Mucosa of gallbladder (tissue), 1 donor: ENCODE data around the gene MRPS22. TPM values are rescaled to one million over a fixed set of nuclear protein-coding genes. Genes with fewer than 3 reads are reported as not detected.

Experiments
- DNase-seq: peaks from one replicate; pipeline ENCODE4 v3.0.0-alpha.2; 2020; ENCODE audit warnings: low spot score
- total RNA-seq: library from RNA; stranded (reverse); gene quantifications from one replicate; pipeline ENCODE4 v1.2.1, GENCODE V29; 2021
- donor health status: DM: no; HTN: no; CAD: no.

MRPS22 gene
- total RNA-seq, result 27.4 TPM

DNA sequence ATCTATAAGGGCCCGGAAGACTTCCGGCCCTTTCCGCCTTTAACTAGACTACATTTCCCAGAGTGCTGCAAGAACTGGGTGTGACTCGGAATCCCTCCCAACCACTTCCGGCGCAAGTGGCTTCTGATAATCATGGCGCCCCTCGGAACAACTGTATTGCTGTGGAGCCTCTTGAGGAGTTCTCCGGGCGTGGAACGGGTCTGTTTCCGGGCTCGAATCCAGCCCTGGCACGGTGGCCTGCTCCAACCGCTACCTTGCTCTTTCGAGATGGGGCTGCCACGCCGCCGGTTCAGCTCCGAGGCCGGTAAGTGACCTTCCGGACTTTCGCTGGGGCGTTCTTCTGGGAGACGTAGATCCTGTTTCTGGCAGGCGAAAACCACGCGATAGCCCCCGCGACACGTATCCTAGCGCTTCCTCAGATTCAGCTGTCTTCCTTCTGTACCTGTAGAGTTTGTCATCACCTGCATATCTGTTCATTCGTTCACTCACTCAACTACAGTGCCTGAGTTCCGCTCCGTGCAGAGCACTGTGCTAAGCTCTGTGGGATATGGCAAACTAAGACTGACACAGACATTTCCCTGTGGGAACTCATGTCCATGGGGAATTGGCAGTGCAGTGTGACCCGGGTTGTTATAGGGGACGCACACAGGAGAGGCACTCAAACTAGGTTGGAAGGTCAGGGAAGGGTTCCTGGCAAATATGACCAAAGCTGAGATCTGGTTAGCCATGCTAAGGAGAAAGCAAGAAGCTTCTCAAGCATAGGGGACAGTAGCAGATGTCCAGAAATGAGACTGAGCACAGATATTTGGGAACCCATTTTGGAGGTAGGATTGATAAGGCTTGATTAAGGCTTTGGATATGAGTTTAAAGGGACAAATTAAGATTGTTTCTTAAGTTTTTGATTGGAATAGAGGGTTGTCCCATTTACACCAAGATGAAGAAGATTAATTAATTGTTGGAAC, at the start of gene MRPS22:
Gene MRPS22, plus strand, starts transcription at position 126 of the 962 bp plus-strand sequence. Its CDS starts 7 bp downstream, at position 133.
- DNase-seq, result peak; percentile 84

- no peak for DNase-seq
Measured at GRCh38 chr3:139295040-139295439, 48.8 kb upstream of the MRPS22 start.

- no peak for DNase-seq
Measured at GRCh38 chr3:139296141-139296718, 47.6 kb upstream of the MRPS22 start.

DNA sequence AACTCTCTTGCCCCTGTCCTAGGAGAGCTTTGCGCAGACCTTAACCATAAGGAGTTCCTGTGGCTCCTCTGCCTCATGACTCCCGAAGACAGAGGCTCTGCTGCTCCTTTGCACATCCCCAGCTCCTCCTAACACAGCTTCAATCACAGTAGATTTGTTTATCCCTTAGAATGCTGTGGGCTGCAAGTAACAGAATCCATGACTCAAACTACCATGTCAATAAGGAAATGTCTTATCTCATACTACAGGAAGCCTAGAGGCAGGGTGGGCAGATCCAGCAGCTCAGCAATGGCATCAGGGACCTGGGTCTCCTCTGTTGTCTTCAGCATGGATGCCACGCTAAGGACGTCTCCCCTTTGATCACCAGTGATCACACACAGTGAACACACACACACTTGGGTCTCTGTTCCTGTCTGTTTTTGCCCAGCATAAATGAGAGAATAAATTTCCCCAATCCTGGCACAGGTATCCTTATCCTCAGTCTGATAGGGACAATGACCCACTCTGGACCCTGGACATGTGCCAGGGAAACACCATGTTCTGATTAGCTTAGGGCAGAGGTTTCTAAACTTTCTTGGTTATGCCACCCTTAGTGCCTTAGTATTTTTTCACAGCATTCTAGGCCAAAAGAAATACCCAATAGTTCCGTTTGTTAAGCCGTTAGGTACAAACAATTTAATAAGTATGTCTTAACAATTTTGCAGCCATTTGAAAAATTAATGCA, 46.1 kb upstream of the MRPS22 start:
- DNase-seq, result no peak

- no peak for DNase-seq
Measured at GRCh38 chr3:139299261-139300132, 44.3 kb upstream of the MRPS22 start.

DNA sequence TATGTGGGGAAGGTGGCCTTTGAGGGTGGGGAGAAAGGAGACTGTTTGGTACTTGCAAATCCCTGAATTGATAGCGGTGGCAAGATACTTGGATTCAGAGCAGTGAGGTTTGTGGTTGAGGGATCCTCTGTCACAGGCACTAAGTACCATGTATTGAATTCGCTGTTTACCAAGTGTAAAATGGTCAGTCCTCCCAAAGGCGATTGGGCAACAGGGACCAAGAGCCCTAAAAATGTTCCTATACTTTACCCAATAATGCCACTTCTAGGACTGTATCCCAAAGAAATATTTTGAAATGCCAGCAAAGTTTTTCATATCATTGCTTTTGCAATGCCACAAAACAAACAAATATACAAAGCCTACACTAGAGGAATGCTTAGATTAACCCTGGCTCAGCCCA, 43.4 kb upstream of the MRPS22 start:
- no peak for DNase-seq

- DNase-seq, result no peak
Measured at GRCh38 chr3:139301183-139301582, 42.6 kb upstream of the MRPS22 start.

DNA sequence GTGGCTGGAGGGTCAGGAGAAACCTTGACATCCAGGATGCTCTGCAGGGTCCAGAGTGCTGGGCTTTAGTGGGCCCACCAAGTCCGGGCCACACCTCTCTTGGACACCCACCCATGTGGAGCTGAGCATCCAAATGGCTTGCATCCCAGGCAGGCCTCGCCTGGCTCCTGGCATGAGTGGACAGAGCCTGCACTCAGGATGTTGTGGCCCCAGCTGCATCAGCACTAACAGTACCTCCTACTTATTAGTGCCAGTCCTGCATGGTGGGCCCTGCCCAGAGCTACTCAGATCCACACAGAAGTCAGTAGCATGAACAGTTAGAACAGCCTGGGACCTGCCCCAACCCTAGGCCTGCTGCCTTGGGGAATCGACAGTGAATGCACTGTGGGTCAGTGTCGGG, 42.2 kb upstream of the MRPS22 start:
- no peak for DNase-seq

DNA sequence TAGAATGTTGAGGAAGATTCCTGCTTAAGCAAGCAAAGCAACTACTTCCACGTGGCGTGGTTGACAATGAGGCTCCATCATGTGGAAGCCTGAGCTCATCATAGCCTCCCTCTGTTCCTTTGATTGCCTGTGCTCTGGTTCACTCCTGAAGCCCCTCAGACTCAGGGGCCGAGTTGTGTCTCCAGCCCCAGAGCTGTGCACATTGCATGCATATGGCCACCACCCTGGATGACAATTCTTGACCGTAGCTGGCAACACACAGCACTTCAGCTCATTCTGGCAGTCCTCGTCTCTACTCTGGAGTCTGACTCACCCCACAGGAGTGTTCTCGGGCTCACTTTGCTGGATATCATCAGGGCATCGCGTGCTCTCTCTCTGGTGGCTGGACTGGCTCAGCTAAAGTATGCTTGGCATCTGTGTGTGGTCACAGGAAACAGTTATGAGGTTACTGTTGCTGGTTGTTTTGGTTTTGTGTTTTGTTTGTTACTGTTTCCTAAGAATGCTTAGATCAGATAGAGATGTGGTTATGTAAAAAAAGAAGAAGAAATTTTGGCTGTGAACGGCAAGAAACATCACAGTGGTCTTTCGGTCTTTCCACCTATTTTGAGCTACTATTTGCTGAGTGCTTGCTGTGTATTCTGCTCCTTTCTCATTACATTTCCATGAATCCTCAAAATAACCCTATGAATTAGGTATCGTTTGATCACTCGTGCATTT, 41.6 kb upstream of the MRPS22 start:
- peak; percentile 42 for DNase-seq

DNA sequence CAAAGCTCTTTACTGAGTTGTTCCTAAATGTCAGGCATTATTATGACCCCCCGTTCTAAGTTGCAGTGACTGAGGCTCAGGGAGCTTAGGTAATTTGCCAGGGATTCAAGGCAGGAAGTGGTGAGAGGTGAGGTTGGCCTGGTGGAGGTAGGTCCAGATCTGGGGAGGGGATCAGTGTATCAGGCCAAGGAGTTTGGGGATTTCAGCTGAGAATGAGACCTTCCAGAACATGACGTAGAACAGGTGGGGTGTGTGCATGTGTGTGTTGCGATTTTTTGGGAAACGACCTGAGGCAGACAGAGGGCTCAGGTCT, 41.1 kb upstream of the MRPS22 start:
- no peak for DNase-seq

GRCh38 chr3:139303216-139303615, 40.6 kb upstream of the MRPS22 start:
- no peak for DNase-seq

- no peak for DNase-seq
Measured at GRCh38 chr3:139304383-139304782, 39.4 kb upstream of the MRPS22 start.

GRCh38 chr3:139306078-139306477, 37.7 kb upstream of the MRPS22 start:
- no peak for DNase-seq

DNA sequence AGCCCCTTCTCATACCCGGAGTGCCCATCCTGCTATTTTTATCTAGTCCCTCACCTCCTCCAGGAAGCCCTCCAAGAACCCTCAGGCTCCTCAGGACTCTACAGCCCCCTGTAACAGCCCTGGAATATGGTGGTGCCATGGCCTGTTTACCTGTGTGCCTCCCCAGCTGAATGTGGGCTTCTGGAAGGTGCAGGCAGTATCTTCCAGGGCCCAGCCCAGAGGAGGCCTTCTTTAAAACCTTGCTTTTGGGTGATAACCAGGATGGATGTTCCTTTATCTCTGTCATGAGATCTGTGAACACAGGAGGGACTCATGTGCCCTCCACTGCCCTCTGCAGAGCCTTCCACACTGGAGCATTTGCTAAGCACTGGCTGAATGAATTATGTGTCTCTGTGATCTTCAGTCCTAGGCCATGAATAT, 36.7 kb upstream of the MRPS22 start:
- no peak for DNase-seq

DNA sequence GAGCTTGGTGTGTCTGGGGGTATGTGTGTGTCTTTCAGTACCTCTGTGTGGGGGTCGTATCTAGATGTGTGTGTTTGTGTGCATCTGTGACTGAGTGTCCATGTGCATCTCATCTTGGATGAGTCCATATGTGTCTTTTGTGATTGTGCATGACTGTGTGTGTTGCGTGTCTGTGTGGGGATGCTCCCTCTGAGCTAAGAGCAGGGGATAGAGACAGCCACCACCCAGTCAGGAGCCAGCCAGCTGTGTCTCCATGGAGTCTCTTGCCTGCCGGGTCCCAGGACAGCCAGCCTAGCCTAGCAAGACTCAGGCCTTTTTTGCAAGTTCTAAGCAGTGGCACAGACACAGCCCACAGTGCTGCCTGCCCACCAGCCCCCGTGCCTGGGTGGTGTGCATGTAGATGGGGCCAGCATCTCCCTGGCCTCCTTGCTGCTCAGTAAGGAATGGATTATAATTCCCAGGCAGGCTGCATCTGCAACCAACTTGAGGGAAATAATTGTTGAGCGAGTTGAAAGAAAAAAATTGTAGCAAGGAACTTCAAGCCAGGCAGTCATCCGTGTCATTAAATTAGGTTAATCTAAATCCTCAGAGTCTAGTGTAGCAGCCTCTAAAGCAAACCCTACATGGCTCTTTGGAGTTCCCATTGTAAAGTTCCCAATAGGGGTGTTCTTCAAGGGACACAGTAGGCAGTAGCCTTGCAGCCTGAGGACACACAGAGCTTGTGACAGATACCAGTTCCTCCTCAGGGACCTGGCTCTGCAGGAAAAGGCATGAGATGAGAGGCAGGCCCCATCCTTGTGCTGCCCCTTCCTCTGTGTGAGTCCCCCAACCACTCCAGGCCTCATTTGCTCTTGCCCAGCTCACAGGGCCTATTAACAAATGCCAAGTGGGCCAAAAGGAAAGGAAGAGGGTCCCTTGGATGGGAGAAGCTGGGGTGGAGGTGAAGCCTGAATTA, 35.9 kb upstream of the MRPS22 start:
- no peak for DNase-seq

DNA sequence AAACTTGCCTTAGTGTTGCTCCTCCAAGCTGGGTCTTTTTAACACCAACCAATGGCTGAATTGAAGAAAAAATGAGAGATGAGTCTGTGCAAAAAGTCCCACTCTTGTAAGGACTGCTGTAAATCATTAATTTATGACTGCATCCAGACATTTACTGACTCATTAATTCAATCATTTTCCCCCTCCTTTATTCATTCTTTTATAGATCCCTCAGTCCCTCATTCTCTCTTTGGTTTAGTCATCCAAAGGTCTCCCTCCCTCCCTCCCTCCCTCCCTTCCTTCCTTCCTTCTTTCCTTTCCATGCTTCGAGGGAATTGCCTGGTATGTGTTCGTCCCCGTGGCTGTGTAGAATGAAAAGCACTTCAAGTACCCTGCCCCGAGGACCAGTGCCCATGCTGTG, 35.3 kb upstream of the MRPS22 start:
- DNase-seq, result no peak

GRCh38 chr3:139309061-139309591, 34.7 kb upstream of the MRPS22 start:
- DNase-seq, result no peak

DNA sequence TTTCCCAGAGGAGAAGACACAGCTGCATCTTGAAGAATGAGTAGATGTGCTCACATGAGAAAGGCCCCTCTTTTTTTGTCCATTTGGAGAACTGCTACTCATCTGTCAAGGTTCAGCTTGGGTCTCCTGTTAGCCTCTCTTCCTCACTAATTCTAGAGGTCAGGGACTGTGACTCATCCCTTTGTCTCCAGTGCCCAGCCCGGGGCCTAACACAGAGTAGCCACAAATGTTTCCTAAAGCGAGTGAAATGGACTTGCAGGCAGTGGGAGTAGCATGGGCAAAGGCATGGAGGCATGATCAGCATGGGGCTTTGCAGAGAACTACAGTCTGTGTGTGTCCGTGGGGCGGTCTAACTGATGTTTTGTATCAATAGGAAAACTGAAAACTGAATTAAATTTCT, 33.9 kb upstream of the MRPS22 start:
- no peak for DNase-seq

GRCh38 chr3:139310474-139310933, 33.3 kb upstream of the MRPS22 start:
- no peak for DNase-seq
